Esophagus muscularis mucosa (tissue), 3 donors: Measurements from ENCODE around the gene FAM117B.

Experiments used
- POLR2A ChIP-seq: fragments of 450-650 bp; IDR thresholded peaks from one replicate; pipeline ENCODE4 v1.6.1; 2017; ENCODE audit warnings: antibody characterized with exemption, moderate library complexity, mild to moderate bottlenecking, low read depth
- POLR2AphosphoS5 ChIP-seq, 2 donors: sonication (generic); formaldehyde crosslinking; IDR thresholded peaks; one replicate each; pipeline ENCODE4 v1.6.1; 2017; ENCODE audit warnings: antibody characterized with exemption in 2 of 2
- TF ChIP-seq, protein P1 (sequence below), 3 experiments: fragments of 200-600 bp in 2 of 3; fragments of 450-650 bp in 1 of 3; sonication (generic) in 2 of 3; IDR thresholded peaks; one replicate each; pipeline ENCODE4 v1.5.1; 2017 to 2019; ENCODE audit warnings: antibody characterized with exemption in 3 of 3, mild to moderate bottlenecking in 2 of 3, moderate library complexity in 1 of 3

DNA sequence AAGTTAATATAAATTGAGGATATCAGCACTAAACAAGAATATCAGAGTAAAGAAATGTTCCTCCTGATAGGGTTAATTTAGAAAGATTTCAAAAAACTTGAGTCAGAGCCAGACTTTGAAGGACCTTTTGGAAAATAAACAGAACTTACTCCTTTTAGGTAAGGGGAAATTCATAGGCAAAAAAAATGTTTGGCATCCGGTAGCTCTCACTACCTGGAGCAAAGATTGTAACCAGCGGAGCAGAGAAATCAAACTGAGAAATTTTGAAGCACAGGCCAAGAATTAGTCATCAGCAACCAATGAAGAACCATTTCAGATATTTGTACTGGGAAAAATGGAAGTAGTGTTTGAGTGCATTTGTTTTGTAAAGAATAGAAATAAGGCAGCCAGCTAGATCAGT is 123.8 kb downstream of the FAM117B start:
- TF ChIP-seq, protein P1, sequence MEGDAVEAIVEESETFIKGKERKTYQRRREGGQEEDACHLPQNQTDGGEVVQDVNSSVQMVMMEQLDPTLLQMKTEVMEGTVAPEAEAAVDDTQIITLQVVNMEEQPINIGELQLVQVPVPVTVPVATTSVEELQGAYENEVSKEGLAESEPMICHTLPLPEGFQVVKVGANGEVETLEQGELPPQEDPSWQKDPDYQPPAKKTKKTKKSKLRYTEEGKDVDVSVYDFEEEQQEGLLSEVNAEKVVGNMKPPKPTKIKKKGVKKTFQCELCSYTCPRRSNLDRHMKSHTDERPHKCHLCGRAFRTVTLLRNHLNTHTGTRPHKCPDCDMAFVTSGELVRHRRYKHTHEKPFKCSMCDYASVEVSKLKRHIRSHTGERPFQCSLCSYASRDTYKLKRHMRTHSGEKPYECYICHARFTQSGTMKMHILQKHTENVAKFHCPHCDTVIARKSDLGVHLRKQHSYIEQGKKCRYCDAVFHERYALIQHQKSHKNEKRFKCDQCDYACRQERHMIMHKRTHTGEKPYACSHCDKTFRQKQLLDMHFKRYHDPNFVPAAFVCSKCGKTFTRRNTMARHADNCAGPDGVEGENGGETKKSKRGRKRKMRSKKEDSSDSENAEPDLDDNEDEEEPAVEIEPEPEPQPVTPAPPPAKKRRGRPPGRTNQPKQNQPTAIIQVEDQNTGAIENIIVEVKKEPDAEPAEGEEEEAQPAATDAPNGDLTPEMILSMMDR (IDR thresholded peaks at IDR 0.05) = no peak
- TF ChIP-seq POLR2AphosphoS5 (IDR thresholded peaks at IDR 0.05) (no peak), POLR2A (no peak)
